ENCODE results near the gene PDE6A. TPM values are rescaled to one million over a fixed set of nuclear protein-coding genes. Genes with fewer than 3 reads are reported as not detected.

Gene PDE6A
- total RNA-seq, 1 experiment from 2014 or later = 0.50 TPM

DNA sequence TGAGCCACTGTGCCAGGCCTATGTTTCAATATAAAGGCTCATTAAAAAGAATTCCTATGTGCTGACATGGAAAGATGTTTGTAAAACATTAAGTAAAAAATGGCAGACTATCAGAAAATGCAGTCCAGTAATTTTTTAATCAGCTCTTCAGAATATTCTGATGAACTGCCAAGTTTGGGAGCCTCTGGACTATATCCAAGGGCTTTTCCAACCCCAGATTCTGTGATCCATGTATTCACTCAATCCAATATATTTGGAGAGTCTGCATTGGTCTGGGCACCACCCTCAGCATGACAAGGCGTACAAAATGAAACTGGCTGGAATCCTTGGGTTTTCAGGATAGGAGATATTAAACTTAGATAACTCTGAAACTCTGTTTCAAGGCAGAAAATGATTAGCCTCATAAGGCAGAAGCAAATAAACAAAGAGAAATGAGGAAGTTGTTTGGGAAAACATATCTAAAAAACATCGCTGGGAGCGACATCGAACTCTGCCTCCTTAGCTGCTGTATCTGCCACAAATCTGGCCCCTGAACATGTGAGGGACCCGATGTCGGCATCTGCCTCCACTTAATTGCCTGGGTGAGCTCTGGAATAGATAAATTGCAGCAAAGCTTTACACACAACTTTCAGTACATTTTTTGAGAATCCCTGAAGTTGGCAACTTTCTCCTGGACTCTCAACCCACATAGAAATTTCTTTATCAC, 14.4 kb downstream of the PDE6A start:
- Histone ChIP-seq H3K36me3 (ENCODE audit: low read depth) (no peaks in the 10 kb centered on the region), H3K9me3 (ENCODE audit: insufficient read depth, low read depth) (no peaks in the 10 kb centered on the region), H3K27me3 (ENCODE audit: insufficient read depth, low read depth) (no peaks in the 10 kb centered on the region), H3K4me1 (replicated peaks; ENCODE audit: insufficient read depth) (peaks cover 5% of the 10 kb centered on the region), H4K20me1 (ENCODE audit: insufficient read depth) (no peaks in the 10 kb centered on the region), H3K9me2 (ENCODE audit: insufficient read depth) (no peaks in the 10 kb centered on the region), H2AFZ (no peak overlapping the region), H3K4me2 (no peak overlapping the region), H3K27ac (no peak overlapping the region), H3K79me2 (ENCODE audit: low read depth) (no peaks in the 10 kb centered on the region), H3F3A (ENCODE audit: insufficient read depth, low read depth) (no peaks in the 10 kb centered on the region), H3K4me3 (no peak overlapping the region)
- intact Hi-C loops (cut with micrococcal nuclease; ENCODE audit: unreplicated experiment) = no loop called here
- BruUV-seq (replicated peaks) = no TSS peak
- ChIA-PET CTCF (no interaction called here), POLR2A (ENCODE audit: unreplicated experiment) (no interaction called here)
- no peak for DNase-seq
- TF ChIP-seq CTCF (conservative IDR thresholded peaks at IDR 0.05) = no peak
- TF ChIP-seq EZH2 (IDR thresholded peaks at IDR 0.05; ENCODE audit: low read depth) = no peak

GRCh38 chr5:149924486-149924885, 20.1 kb downstream of the PDE6A start:
- Histone ChIP-seq H3K4me1 (replicated peaks; ENCODE audit: insufficient read depth) (no peaks in the 10 kb centered on the region), H3K9me3 (ENCODE audit: insufficient read depth, low read depth) (no peaks in the 10 kb centered on the region), H3K4me3 (no peak overlapping the region), H3K79me2 (ENCODE audit: low read depth) (no peaks in the 10 kb centered on the region), H3K27ac (no peak overlapping the region), H3K4me2 (no peak overlapping the region), H4K20me1 (ENCODE audit: insufficient read depth) (no peaks in the 10 kb centered on the region), H3K9me2 (ENCODE audit: insufficient read depth) (no peaks in the 10 kb centered on the region), H3K27me3 (ENCODE audit: insufficient read depth, low read depth) (no peaks in the 10 kb centered on the region), H2AFZ (no peak overlapping the region), H3K36me3 (ENCODE audit: low read depth) (no peaks in the 10 kb centered on the region), H3F3A (ENCODE audit: insufficient read depth, low read depth) (no peaks in the 10 kb centered on the region)
- intact Hi-C loops (cut with micrococcal nuclease; ENCODE audit: unreplicated experiment) = no loop called here
- no TSS peak for BruUV-seq (replicated peaks)
- DNase-seq = no peak
- CTCF ChIA-PET = no interaction called here
- TF ChIP-seq EZH2 (IDR thresholded peaks at IDR 0.05; ENCODE audit: low read depth) = no peak
- TF ChIP-seq CTCF (conservative IDR thresholded peaks at IDR 0.05) = no peak
- POLR2A ChIA-PET (ENCODE audit: unreplicated experiment) = no interaction called here

- Histone ChIP-seq H3K9me3 (ENCODE audit: insufficient read depth, low read depth) (no peaks in the 10 kb centered on the region), H3K4me3 (no peak overlapping the region), H3K9me2 (ENCODE audit: insufficient read depth) (no peaks in the 10 kb centered on the region), H3F3A (ENCODE audit: insufficient read depth, low read depth) (no peaks in the 10 kb centered on the region), H3K27ac (no peak overlapping the region), H3K79me2 (ENCODE audit: low read depth) (no peaks in the 10 kb centered on the region), H4K20me1 (ENCODE audit: insufficient read depth) (no peaks in the 10 kb centered on the region), H3K4me1 (replicated peaks; ENCODE audit: insufficient read depth) (peaks cover 3% of the 10 kb centered on the region; the same call in 1 of the 2 replicates), H3K4me2 (no peak overlapping the region), H3K27me3 (ENCODE audit: insufficient read depth, low read depth) (no peaks in the 10 kb centered on the region), H2AFZ (no peak overlapping the region), H3K36me3 (ENCODE audit: low read depth) (no peaks in the 10 kb centered on the region)
- POLR2A ChIA-PET (ENCODE audit: unreplicated experiment) = no interaction called here
- DNase-seq = no peak
- BruUV-seq (replicated peaks) = no TSS peak
- intact Hi-C loops (cut with micrococcal nuclease; ENCODE audit: unreplicated experiment) = no loop called here
- TF ChIP-seq CTCF (conservative IDR thresholded peaks at IDR 0.05) (no peak), EZH2 (IDR thresholded peaks at IDR 0.05; ENCODE audit: low read depth) (no peak)
- CTCF ChIA-PET = no interaction called here
Measured at GRCh38 chr5:149922950-149923349, 21.6 kb downstream of the PDE6A start.
